ENCODE data around the gene MED7.

DNA sequence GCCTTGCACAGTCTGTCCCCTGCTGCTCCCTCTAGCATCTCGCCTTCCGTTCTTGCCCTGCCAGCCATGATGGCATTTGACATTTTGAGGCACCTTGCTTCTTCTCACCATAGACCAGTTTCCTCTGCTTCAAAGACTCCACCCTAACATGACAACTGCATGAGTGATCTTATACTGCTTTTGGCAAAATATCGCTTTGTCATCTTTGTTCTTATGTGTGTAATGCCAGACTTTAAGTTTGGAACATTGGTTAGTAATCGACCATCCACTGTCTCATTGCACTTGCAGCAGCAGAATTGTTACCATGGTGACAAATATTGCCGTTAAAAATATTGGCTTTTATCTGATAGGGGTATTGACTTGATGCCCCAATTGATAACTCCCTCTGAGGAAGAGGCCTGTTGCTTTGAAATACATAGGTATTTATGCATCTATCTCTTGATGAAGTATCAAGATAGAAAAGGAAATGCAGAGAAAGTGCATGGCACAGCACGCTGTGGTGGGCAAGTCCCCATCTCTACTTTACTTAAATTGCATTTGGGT lies 16.6 kb upstream of the MED7 start:
- TF ChIP-seq, protein P1, sequence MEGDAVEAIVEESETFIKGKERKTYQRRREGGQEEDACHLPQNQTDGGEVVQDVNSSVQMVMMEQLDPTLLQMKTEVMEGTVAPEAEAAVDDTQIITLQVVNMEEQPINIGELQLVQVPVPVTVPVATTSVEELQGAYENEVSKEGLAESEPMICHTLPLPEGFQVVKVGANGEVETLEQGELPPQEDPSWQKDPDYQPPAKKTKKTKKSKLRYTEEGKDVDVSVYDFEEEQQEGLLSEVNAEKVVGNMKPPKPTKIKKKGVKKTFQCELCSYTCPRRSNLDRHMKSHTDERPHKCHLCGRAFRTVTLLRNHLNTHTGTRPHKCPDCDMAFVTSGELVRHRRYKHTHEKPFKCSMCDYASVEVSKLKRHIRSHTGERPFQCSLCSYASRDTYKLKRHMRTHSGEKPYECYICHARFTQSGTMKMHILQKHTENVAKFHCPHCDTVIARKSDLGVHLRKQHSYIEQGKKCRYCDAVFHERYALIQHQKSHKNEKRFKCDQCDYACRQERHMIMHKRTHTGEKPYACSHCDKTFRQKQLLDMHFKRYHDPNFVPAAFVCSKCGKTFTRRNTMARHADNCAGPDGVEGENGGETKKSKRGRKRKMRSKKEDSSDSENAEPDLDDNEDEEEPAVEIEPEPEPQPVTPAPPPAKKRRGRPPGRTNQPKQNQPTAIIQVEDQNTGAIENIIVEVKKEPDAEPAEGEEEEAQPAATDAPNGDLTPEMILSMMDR (IDR thresholded peaks at IDR 0.05; ENCODE audit: insufficient read depth, low read depth, low read length), result no peak
- no peak for TF ChIP-seq EZH2 (IDR thresholded peaks at IDR 0.05; ENCODE audit: insufficient read depth, low read length)
